Measurements from ENCODE around the gene SPINK1. TPM values are rescaled to one million over a fixed set of nuclear protein-coding genes. Genes with fewer than 3 reads are reported as not detected.
"Not testable (repeated sequence)": the region's sequence is repeated elsewhere in the genome, so short reads cannot be mapped to it uniquely, and the experiment has no call there.

The SPINK1 gene
- total RNA-seq, 6 experiments from 2014 or later, result not detected

- Mint-ChIP-seq H3K4me1 (ENCODE audit: low read depth) (no peaks in the 10 kb centered on the region), H3K27me3 (ENCODE audit: insufficient read depth) (peaks cover 2% of the 10 kb centered on the region; the same call in 1 of the 2 replicates)
- no peak for TF ChIP-seq CTCF (IDR thresholded peaks at IDR 0.05)
Observed at GRCh38 chr5:147842869-147843268, 11.4 kb upstream of the SPINK1 start.

GRCh38 chr5:147836439-147836838 lies 5.0 kb upstream of the SPINK1 start:
- no peaks in the 10 kb centered on the region for H3K27me3 Mint-ChIP-seq (ENCODE audit: insufficient read depth)
- no peak overlapping the region for H3K27ac Mint-ChIP-seq
- no peaks in the 10 kb centered on the region for H3K36me3 Mint-ChIP-seq (ENCODE audit: low read depth)
- no peak for TF ChIP-seq CTCF (IDR thresholded peaks at IDR 0.05)
- no peak for DNase-seq
- no peak overlapping the region for H3K4me3 Mint-ChIP-seq
- no peaks in the 10 kb centered on the region for H3K9me3 Mint-ChIP-seq
- no peaks in the 10 kb centered on the region for H3K4me1 Mint-ChIP-seq (ENCODE audit: low read depth)

More at GRCh38 chr5:147842869-147843268, 11.4 kb upstream of the SPINK1 start:
- Mint-ChIP-seq H3K4me3 (no peak overlapping the region), H3K27ac (no peak overlapping the region), H3K9me3 (no peaks in the 10 kb centered on the region; the same call in 1 of the 2 replicates), H3K36me3 (ENCODE audit: low read depth) (no peaks in the 10 kb centered on the region)
- DNase-seq, result no peak

- Mint-ChIP-seq H3K4me1 (ENCODE audit: low read depth) (no peaks in the 10 kb centered on the region), H3K27ac (no peak overlapping the region), H3K4me3 (no peak overlapping the region), H3K36me3 (ENCODE audit: low read depth) (no peaks in the 10 kb centered on the region), H3K9me3 (no peaks in the 10 kb centered on the region), H3K27me3 (ENCODE audit: insufficient read depth) (no peaks in the 10 kb centered on the region)
- TF ChIP-seq CTCF (IDR thresholded peaks at IDR 0.05), result no peak
- DNase-seq, result no peak
Observed at GRCh38 chr5:147835386-147835798, 3.9 kb upstream of the SPINK1 start.

- Mint-ChIP-seq H3K9me3 (no peaks in the 10 kb centered on the region), H3K27ac (no peak overlapping the region), H3K4me1 (ENCODE audit: low read depth) (no peaks in the 10 kb centered on the region), H3K4me3 (no peak overlapping the region), H3K36me3 (ENCODE audit: low read depth) (no peaks in the 10 kb centered on the region), H3K27me3 (ENCODE audit: insufficient read depth) (no peaks in the 10 kb centered on the region)
- TF ChIP-seq CTCF (IDR thresholded peaks at IDR 0.05), result no peak
- DNase-seq, result no peak
Observed at GRCh38 chr5:147832541-147832940, 1.1 kb upstream of the SPINK1 start.

- Mint-ChIP-seq H3K4me1 (ENCODE audit: low read depth) (no peaks in the 10 kb centered on the region), H3K9me3 (no peaks in the 10 kb centered on the region), H3K36me3 (ENCODE audit: low read depth) (no peaks in the 10 kb centered on the region), H3K27me3 (ENCODE audit: insufficient read depth) (no peaks in the 10 kb centered on the region), H3K27ac (no peak overlapping the region), H3K4me3 (no peak overlapping the region)
- no peak for TF ChIP-seq CTCF (IDR thresholded peaks at IDR 0.05)
- no peak for DNase-seq
Observed at GRCh38 chr5:147830035-147830434, 1.4 kb downstream of the SPINK1 start.

GRCh38 chr5:147827017-147827416 lies 4.5 kb downstream of the SPINK1 start:
- not testable (repeated sequence) for H3K4me3 Mint-ChIP-seq; H3K4me1 Mint-ChIP-seq (ENCODE audit: low read depth); H3K27me3 Mint-ChIP-seq (ENCODE audit: insufficient read depth); H3K9me3 Mint-ChIP-seq; H3K27ac Mint-ChIP-seq; H3K36me3 Mint-ChIP-seq (ENCODE audit: low read depth); DNase-seq
